AG04449 (cell line): Measurements from ENCODE around the gene MYLK2.

Source experiments
- CTCF ChIA-PET: fragments of 350-600 bp; formaldehyde crosslinking; extraction: SDS; loops from one replicate; lab custom pipeline; 2021; ENCODE audit warnings: antibody characterized with exemption; lab: Yijun Ruan, JAX
- POLR2A ChIA-PET: fragments of 400-600, 350-600 bp; formaldehyde crosslinking; extraction: SDS; loops from one replicate; lab custom pipeline; 2020; ENCODE audit warnings: antibody characterized with exemption, inconsistent platforms; lab: Yijun Ruan, JAX
- DNase-seq: peaks from one replicate; pipeline ENCODE4 v3.0.0-alpha.2; 2010; ENCODE audit warnings: low read depth, low spot score
- H3K4me3 ChIP-seq: 2 replicates; pipeline ENCODE4 v1.5.1; 2011; ENCODE audit warnings: low read depth, mild to moderate bottlenecking, control low read depth, low read length
- TF ChIP-seq, protein P1 (sequence below): IDR thresholded peaks from one replicate; pipeline ENCODE4 v1.5.1; 2011; ENCODE audit warnings: mild to moderate bottlenecking, moderate library complexity, low read length, control low read depth, inconsistent platforms; ENCODE audit not compliant: insufficient read depth; ENCODE audit errors: missing control alignments

Gene MYLK2

DNA sequence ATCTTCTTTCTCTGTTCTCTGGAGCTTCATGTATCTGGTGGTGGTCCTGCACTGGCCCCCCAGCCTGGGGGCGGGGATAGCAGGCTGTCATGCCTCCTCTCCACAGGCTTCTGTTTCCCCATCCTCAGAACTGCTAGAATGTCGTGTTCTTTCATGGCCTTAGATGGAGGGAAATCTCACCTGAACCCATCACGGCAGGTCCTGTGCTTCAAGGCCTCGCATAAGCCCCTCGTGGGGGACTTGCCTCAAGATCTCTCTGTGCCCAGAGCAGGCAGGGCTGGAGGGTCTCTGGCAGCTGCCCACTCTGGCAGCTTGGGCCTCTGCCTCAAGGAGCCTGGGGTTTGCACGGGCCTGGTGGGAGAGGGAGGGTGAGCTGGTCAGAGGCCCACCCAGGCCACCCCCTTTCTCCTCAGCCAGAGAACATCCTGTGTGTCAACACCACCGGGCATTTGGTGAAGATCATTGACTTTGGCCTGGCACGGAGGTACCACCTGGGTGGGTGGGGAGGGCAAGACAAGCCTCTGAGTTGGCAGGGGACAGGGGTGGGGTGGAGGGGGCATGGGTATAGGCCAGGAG is 11.3 kb downstream of the MYLK2 start:
- ChIA-PET POLR2A (no interaction called here), CTCF (interaction anchor here (1.1 to 17.4 kb wide), 7 partner anchors 11 to 261 kb away, joined by 3 to 242 read pairs (median 5); partner anchors contain the start of gene MYLK2)
- TF ChIP-seq, protein P1, sequence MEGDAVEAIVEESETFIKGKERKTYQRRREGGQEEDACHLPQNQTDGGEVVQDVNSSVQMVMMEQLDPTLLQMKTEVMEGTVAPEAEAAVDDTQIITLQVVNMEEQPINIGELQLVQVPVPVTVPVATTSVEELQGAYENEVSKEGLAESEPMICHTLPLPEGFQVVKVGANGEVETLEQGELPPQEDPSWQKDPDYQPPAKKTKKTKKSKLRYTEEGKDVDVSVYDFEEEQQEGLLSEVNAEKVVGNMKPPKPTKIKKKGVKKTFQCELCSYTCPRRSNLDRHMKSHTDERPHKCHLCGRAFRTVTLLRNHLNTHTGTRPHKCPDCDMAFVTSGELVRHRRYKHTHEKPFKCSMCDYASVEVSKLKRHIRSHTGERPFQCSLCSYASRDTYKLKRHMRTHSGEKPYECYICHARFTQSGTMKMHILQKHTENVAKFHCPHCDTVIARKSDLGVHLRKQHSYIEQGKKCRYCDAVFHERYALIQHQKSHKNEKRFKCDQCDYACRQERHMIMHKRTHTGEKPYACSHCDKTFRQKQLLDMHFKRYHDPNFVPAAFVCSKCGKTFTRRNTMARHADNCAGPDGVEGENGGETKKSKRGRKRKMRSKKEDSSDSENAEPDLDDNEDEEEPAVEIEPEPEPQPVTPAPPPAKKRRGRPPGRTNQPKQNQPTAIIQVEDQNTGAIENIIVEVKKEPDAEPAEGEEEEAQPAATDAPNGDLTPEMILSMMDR, result no peak
- no peak for DNase-seq
- no peak overlapping the region for H3K4me3 ChIP-seq

DNA sequence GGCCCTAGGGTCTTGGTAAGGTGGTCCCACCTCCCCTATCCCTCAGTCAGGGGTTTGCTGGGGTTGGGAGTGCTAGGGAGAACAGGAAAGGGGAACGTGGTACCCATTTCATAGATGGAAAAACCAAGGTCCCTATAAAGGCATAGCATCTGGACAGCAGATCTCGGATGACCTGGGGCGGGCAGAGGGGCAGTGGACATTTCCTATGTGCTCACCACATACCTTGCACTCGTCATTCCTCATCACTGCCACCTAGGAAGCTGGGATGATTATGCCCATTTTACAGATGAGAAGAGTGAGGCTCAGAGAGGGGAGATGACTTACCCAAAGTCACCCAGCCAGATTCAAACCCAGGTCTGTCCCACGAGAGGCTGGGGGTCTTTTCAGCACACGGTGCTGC is 12.1 kb downstream of the MYLK2 start:
- TF ChIP-seq, protein P1, result no peak
- no peak for DNase-seq
- CTCF ChIA-PET, result interaction anchor here (0.8 to 17.4 kb wide), 5 partner anchors 12 to 260 kb away, joined by 3 to 242 read pairs (median 9); partner anchors contain the start of genes FOXS1 and MYLK2
- POLR2A ChIA-PET, result no interaction called here
- H3K4me3 ChIP-seq, result no peak overlapping the region

DNA sequence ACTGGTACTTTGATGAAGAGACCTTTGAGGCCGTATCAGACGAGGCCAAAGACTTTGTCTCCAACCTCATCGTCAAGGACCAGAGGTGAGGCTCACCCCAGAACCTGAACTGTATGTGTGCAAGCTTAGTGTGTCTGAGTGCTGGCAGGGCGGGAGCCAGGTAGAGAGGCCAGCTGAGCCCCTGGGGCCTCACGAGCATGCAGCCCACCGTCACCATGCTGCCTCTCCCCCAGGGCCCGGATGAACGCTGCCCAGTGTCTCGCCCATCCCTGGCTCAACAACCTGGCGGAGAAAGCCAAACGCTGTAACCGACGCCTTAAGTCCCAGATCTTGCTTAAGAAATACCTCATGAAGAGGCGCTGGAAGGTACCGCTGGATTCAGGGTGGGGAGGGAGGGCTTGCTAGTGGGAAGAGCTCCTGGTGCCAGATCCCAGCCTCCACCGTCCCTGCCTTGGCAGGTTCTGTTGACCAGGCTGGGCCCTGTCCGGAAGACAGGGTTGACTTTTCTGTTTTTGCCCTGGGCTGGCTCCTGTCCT is 12.7 kb downstream of the MYLK2 start:
- no peak for DNase-seq
- TF ChIP-seq, protein P1, result no peak
- H3K4me3 ChIP-seq, result no peak overlapping the region
- ChIA-PET CTCF (interaction anchor here (0.8 to 17.4 kb wide), 5 partner anchors 12 to 201 kb away, joined by 3 to 242 read pairs (median 3); partner anchors contain the start of genes FOXS1 and MYLK2), POLR2A (no interaction called here)

DNA sequence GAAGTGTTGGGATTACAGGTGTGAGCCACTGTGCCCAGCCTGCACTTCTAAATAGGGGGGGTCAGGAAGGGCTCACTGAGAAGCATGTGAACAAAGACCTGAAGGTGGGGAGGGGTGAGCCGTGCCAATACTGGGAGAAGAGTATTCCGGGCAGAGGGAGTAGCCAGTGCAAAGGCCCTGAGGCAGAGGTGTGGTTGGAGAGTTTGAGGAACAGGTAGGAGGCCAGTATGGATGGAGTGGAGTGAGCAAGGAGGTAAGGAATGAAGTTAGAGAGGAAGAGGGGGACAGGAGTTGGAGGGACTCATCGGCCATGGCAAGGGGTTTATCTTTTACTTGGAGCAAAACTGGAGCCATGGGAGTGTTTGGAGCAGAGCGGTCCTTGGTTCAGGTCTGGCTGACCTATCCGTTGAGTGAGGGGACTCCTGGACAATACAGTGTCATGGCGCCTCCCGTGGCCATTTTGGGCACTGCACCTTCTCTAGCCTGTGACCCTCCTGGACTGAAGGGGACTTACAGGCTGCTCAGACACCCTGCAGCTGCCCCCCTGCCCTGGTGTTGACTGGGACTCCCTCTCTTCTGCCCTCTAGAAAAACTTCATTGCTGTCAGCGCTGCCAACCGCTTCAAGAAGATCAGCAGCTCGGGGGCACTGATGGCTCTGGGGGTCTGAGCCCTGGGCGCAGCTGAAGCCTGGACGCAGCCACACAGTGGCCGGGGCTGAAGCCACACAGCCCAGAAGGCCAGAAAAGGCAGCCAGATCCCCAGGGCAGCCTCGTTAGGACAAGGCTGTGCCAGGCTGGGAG is 14.2 kb downstream of the MYLK2 start:
- TF ChIP-seq, protein P1, result peak; percentile 89
- DNase-seq, result no peak
- CTCF ChIA-PET, result interaction anchor here (1.1 to 17.4 kb wide), 9 partner anchors 14 to 296 kb away, joined by 3 to 242 read pairs (median 7); partner anchors contain the start of gene MYLK2
- POLR2A ChIA-PET, result no interaction called here
- no peak overlapping the region for H3K4me3 ChIP-seq

DNA sequence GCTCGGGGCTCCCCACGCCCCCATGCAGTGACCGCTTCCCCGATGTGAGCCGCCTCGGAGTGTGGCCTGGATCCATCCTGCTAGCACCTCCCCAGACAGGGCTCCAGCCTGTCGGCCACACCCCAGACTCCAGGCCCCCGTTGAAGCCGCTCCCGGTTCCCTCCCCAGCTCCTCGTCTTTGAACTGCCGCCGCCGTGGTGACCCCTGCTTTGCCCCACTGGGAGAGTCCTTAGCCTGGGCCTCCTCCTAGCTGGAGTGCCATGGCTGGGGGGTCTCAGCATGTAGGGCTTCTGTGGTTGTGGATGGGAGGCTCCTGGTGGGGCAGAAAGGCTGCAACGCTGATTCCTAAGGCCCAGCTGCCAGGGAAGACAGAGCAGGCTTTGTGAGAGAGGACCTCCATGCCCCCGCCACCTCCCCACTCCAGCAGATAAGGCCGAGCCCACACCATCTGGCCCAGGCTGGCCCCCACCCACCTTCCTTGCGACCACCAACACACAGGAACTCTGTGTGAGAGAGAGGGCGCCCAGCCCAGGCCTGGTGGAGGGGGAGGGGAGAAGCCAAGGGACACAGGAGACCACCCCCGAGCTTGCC is 14.9 kb downstream of the MYLK2 start:
- H3K4me3 ChIP-seq, result no peak overlapping the region
- CTCF ChIA-PET, result interaction anchor here (0.7 to 17.4 kb wide), 12 partner anchors 11 to 295 kb away, joined by 3 to 242 read pairs (median 6); partner anchors contain the start of genes FOXS1, MYLK2 and PDRG1
- TF ChIP-seq, protein P1, result no peak
- DNase-seq, result no peak
- POLR2A ChIA-PET, result no interaction called here
